GM19452 (cell line): ENCODE data around the gene ATG16L2.
"Not testable (repeated sequence)": the region's sequence is repeated elsewhere in the genome, so short reads cannot be mapped to it uniquely, and the experiment has no call there.

Source experiments
- ATAC-seq: cut with Tn5 transposase; IDR thresholded peaks from one replicate; pipeline ENCODE4 v1.9.1; 2021; ENCODE audit not compliant: unreplicated experiment

The ATG16L2 gene

GRCh38 chr11:72824811-72825505 lies 10.7 kb downstream of the ATG16L2 start:
- ATAC-seq: no peak

DNA sequence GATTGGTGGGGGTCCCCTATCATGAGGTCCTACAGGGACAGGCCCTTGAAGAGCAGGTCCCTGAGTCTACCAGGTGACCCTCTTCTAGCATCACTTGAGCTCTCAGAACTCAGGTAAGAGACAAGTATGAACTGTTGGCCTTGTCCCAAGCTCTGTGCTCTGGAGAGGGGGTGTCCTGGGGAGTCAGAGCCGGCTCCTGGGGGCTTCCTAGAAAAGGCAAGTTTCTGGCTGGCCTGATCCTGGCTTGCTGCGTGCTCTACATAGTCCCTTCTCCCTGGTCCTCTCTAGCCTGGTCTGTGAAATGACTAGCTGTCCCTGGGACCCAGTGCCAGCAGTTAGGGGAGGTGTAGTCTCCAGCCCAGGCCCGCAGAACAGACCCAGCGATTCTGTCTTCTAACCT lies 11.4 kb downstream of the ATG16L2 start:
- no peak for ATAC-seq

DNA sequence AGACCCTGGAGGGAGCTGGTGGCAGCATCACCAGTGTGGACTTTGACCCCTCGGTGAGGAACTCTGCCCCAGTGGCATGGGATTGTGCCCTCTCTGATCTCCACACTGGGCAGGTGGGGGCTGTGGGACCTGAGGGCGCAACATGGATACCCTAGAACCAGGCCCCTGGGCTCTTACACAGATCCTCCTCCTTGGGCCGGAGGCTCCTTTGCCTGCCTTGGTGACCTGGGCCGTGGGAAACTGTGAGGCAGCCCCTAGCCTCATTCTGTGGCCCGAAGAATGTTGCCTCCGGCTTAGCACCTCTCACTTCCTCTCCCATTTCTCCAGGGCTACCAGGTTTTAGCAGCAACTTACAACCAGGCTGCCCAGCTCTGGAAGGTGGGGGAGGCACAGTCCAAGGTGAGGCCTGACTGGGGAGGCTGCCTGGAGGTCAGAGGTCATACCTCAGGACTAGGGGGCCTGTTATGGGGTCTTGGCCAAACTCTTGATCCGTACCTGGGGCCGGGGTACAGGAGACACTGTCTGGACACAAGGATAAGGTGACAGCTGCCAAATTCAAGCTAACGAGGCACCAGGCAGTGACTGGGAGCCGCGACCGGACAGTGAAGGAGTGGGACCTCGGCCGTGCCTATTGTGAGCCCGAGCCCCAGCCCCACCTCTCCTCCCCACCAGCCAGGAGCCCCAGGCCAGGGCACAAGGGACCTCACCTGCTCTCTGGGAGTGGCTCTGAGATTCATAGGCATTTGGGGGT lies 12.2 kb downstream of the ATG16L2 start:
- ATAC-seq: no peak

GRCh38 chr11:72826942-72827480 lies 12.8 kb downstream of the ATG16L2 start:
- no peak for ATAC-seq

- ATAC-seq: not testable (repeated sequence)
Observed at GRCh38 chr11:72827656-72828055, 13.4 kb downstream of the ATG16L2 start.

GRCh38 chr11:72828081-72828567 lies 13.9 kb downstream of the ATG16L2 start:
- ATAC-seq: no peak

DNA sequence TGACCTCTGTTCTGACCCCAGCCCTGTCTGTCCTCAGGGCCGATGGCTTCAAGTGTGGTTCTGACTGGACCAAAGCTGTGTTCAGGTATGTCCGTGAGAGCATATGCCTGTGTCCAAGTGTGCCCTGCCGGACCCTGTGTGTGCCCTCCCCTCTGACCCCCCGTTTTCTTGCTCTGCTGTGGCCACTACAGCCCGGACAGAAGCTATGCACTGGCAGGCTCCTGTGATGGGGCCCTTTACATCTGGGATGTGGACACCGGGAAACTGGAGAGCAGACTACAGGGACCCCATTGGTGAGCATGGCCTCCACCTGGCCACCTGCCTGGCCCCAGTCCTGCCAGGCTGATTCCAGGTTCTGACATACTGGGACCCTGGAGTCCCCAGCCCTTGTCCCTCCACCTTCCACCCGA lies 14.5 kb downstream of the ATG16L2 start:
- no peak for ATAC-seq

DNA sequence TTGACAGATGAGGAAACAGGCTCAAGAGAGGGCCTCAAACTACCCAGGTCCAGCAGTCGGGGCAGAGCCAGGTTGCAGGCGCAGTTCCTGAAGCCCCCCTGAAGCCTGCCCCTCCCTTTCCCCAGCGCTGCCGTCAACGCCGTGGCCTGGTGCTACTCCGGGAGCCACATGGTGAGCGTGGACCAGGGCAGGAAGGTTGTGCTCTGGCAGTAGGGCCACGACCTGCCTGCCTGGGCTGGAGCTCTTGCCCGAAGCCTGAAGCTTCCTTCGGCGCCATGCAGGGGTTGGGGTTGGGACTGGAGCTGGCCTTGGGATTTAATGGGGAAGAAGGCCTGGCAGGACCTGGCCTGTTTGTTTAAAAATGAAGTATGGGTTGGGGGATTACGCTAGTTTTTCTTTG lies 15.0 kb downstream of the ATG16L2 start:
- no peak for ATAC-seq

GRCh38 chr11:72829884-72830533 lies 15.8 kb downstream of the ATG16L2 start:
- no peak for ATAC-seq

- ATAC-seq: no peak
Observed at GRCh38 chr11:72831521-72832300, 17.5 kb downstream of the ATG16L2 start.

- ATAC-seq: no peak
Observed at GRCh38 chr11:72832301-72833082, 18.3 kb downstream of the ATG16L2 start.

DNA sequence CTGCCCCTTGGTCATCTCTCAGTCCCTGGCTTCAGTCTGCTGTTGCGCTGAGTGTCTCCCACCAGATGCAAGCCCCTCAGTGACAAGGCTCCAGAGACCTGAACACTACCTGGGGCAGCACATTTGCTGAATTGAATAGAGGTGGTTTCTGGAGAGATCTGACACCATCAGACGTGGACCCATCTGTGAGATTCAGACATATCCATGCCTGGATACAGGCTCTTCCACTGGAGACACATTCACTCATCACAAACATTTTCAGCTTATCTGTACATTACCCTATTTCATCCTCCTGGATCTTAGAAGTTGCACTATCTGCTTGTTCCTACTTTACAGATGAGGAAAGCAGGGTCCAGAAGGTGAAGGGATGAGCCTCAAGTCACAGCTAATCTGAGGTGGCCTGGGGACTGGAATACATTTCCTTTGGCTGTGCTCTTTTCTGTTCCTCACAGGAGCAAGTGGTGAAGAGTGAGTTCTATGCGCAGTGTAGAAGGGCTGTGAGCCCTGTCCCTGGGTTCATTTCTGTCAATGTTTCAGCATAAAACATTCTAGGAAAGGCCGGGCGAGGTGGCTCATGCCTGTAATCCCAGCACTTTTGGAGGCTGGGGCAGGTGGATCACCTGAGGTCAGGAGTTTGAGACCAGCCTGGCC lies 19.0 kb downstream of the ATG16L2 start:
- no peak for ATAC-seq

- ATAC-seq: no peak
Observed at GRCh38 chr11:72833811-72834493, 19.7 kb downstream of the ATG16L2 start.

- no peak for ATAC-seq
Observed at GRCh38 chr11:72834905-72835304, 20.7 kb downstream of the ATG16L2 start.

GRCh38 chr11:72836111-72836510 lies 21.9 kb downstream of the ATG16L2 start:
- ATAC-seq: no peak

GRCh38 chr11:72838691-72839305 lies 24.6 kb downstream of the ATG16L2 start:
- ATAC-seq: no peak

DNA sequence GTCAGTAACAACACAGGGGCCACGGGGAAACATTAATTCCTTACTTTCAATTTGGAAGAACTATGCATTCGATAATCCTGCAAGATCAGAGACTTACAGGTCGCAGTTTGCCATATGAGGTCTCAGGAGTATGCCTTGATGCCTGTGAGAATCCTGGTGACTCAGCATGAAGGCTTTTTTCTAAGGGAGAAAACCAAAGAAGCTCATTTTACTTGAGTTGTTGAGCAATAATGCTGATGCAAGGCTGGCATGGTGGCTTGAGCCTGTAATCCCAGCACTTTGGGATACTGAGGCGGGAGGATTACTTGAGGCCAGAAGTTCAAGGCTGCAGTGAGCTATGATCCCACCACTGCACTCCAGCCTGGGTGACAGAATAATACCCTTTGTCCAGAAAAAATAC lies 26.6 kb downstream of the ATG16L2 start:
- ATAC-seq: no peak

- no peak for ATAC-seq
Observed at GRCh38 chr11:72841397-72841796, 27.2 kb downstream of the ATG16L2 start.

DNA sequence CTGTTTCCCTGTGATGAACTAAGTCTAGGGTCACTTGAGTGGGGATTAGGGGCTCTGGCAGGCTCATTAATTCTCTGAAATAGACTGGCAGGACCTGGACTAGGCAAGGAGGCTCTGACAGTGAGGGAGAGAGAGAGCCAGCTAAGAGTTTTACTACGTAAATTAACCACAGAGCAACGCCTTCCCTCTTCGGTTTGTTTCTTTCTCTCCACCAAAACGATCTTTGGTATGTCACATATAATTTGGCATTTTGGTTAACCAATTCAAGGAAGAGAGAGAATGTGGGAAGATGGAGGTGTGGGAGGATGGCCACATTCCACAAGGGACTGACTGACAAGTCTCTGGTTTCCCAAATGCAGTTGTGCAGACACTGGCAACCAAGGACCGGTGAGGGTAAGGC lies 27.9 kb downstream of the ATG16L2 start:
- ATAC-seq: no peak
